Stimulated activated naive CD4-positive, alpha-beta T cell treated with Interleukin-2 at 50 U/mL for 16 hours (primary cell): ENCODE measurements around the gene UBR1.
"Not testable (repeated sequence)": the region's sequence is repeated elsewhere in the genome, so short reads cannot be mapped to it uniquely, and the experiment has no call there.

Experiments
- DNase-seq: peaks from one replicate; lab custom pipeline; 2025; lab: John Stamatoyannopoulos, UW

The UBR1 gene

GRCh38 chr15:43105778-43106485 lies at the start of gene UBR1:
Gene UBR1 (minus strand): TSS chr15:43106038. CDS start chr15:43106022, 16 bp downstream.
- DNase-seq, result peak; percentile 84

- no peak for DNase-seq
Observed at GRCh38 chr15:43153269-43153668, 47.4 kb upstream of the UBR1 start.

GRCh38 chr15:43151688-43152087 lies 45.9 kb upstream of the UBR1 start:
- DNase-seq, result no peak

GRCh38 chr15:43150191-43150929 lies 44.5 kb upstream of the UBR1 start:
- no peak for DNase-seq

- DNase-seq, result no peak
Observed at GRCh38 chr15:43146184-43146583, 40.3 kb upstream of the UBR1 start.

GRCh38 chr15:43144512-43144911 lies 38.7 kb upstream of the UBR1 start:
- no peak for DNase-seq

- DNase-seq, result no peak
Observed at GRCh38 chr15:43143203-43143941, 37.5 kb upstream of the UBR1 start.

- DNase-seq, result no peak
Observed at GRCh38 chr15:43135351-43135750, 29.5 kb upstream of the UBR1 start.

GRCh38 chr15:43134157-43134635 lies 28.4 kb upstream of the UBR1 start:
- no peak for DNase-seq

GRCh38 chr15:43133430-43134156 lies 27.8 kb upstream of the UBR1 start, which contains the start of gene TMEM62:
Gene TMEM62 (plus strand): TSS chr15:43133586. CDS start chr15:43133803, 217 bp downstream.
- DNase-seq, result peak; percentile 51

- DNase-seq, result no peak
Observed at GRCh38 chr15:43132830-43133429, 27.1 kb upstream of the UBR1 start.

GRCh38 chr15:43128980-43129335 lies 23.1 kb upstream of the UBR1 start:
- no peak for DNase-seq

GRCh38 chr15:43128174-43128979 lies 22.5 kb upstream of the UBR1 start:
- not testable (repeated sequence) for DNase-seq

GRCh38 chr15:43127752-43128151 lies 21.9 kb upstream of the UBR1 start:
- DNase-seq, result no peak

- DNase-seq, result no peak
Observed at GRCh38 chr15:43126356-43126755, 20.5 kb upstream of the UBR1 start.

GRCh38 chr15:43125100-43125661 lies 19.3 kb upstream of the UBR1 start:
- no peak for DNase-seq

GRCh38 chr15:43121863-43122262 lies 16.0 kb upstream of the UBR1 start:
- no peak for DNase-seq

GRCh38 chr15:43118829-43119228 lies 13.0 kb upstream of the UBR1 start:
- no peak for DNase-seq

- no peak for DNase-seq
Observed at GRCh38 chr15:43118286-43118685, 12.4 kb upstream of the UBR1 start.

- DNase-seq, result no peak
Observed at GRCh38 chr15:43111354-43111753, 5.5 kb upstream of the UBR1 start.
